H1 (cell line): ENCODE measurements around the gene DAO. TPM values are rescaled to one million over a fixed set of nuclear protein-coding genes. Genes with fewer than 3 reads are reported as not detected.

ENCODE experiments used
- CTCF ChIA-PET: fragments of 300-600 bp; sonication (Branson Sonifier 250); formaldehyde crosslinking; loops from one replicate; lab custom pipeline; 2021; ENCODE audit not compliant: partially characterized antibody; lab: Charles Lee
- POLR2A ChIA-PET: fragments of 300-600 bp; sonication (Branson Sonifier 250); formaldehyde crosslinking; loops from one replicate; lab custom pipeline; 2021; ENCODE audit warnings: inconsistent platforms; ENCODE audit not compliant: partially characterized antibody; lab: Charles Lee
- DNase-seq, 2 experiments: peaks; one replicate each; pipeline versions ENCODE4 v3.0.0 to v3.0.0-alpha.2; 2010 to 2022; ENCODE audit warnings: low spot score in 2 of 2, low read depth in 1 of 2, mixed read lengths in 1 of 2
- FAIRE-seq: peaks from 2 replicates; lab custom pipeline; 2011; peaks lifted over from hg19 to GRCh38; lab: Jason Lieb, UNC
- H2AFZ ChIP-seq: 2 replicates; pipeline ENCODE4 v1.8.1; 2012; ENCODE audit warnings: low read length, inconsistent platforms
- H2AK5ac ChIP-seq: 2 replicates; pipeline ENCODE4 v1.6.1; 2013; ENCODE audit warnings: low read depth, low read length
- H2BK120ac ChIP-seq: replicated peaks from 2 replicates; pipeline ENCODE3; 2013; ENCODE audit warnings: low read depth, low read length, inconsistent platforms
- H2BK12ac ChIP-seq: 2 replicates; pipeline ENCODE4 v1.6.1; 2013; ENCODE audit warnings: low read depth, low read length
- H2BK15ac ChIP-seq: 2 replicates; pipeline ENCODE4 v1.6.1; 2013; ENCODE audit warnings: low read length
- H2BK20ac ChIP-seq: 2 replicates; pipeline ENCODE4 v1.6.1; 2013; ENCODE audit warnings: low read length
- H2BK5ac ChIP-seq: 2 replicates; pipeline ENCODE4 v1.6.1; 2013; ENCODE audit warnings: low read depth, low read length
- H3K14ac ChIP-seq: 2 replicates; pipeline ENCODE4 v1.6.1; 2013; ENCODE audit warnings: inconsistent platforms; ENCODE audit not compliant: insufficient read length
- H3K18ac ChIP-seq: 2 replicates; pipeline ENCODE4 v1.6.1; 2013; ENCODE audit warnings: low read length; ENCODE audit errors: extremely low read depth
- H3K23ac ChIP-seq: 2 replicates; pipeline ENCODE4 v1.6.1; 2013; ENCODE audit warnings: inconsistent platforms; ENCODE audit not compliant: insufficient read length
- H3K23me2 ChIP-seq: 2 replicates; pipeline ENCODE4 v1.6.1; 2013; ENCODE audit warnings: low read depth, low read length
- H3K27ac ChIP-seq: 2 replicates; pipeline ENCODE4 v1.6.1; 2011; ENCODE audit warnings: low read depth, low read length, inconsistent platforms
- H3K27me3 ChIP-seq, 4 experiments: replicated peaks in 1 of 4; 1 replicate in 1 of 4; 2 replicates in 3 of 4; pipeline versions ENCODE4 v1.6.1 to v1.8.1; 2011 to 2013; ENCODE audit warnings: low read length in 3 of 4, mild to moderate bottlenecking in 3 of 4, inconsistent platforms in 2 of 4, mixed read lengths in 2 of 4, moderate library complexity in 1 of 4; ENCODE audit not compliant: control insufficient read depth in 3 of 4, insufficient read depth in 3 of 4; ENCODE audit errors: extremely low read depth in 1 of 4
- H3K36me3 ChIP-seq, 4 experiments: 2 replicates each; pipeline versions ENCODE4 v1.6.1 to v1.8.1; 2011 to 2013; ENCODE audit warnings: mild to moderate bottlenecking in 4 of 4, low read length in 3 of 4, moderate library complexity in 2 of 4, control low read depth in 1 of 4, inconsistent platforms in 1 of 4; ENCODE audit not compliant: insufficient read depth in 4 of 4, control insufficient read depth in 2 of 4
- H3K4ac ChIP-seq: replicated peaks from 2 replicates; pipeline ENCODE3; 2013; ENCODE audit warnings: low read length, low read depth, mixed read lengths, inconsistent platforms; ENCODE audit not compliant: insufficient read length
- H3K4me1 ChIP-seq, 4 experiments: replicated peaks in 1 of 4; 1 replicate in 1 of 4; 2 replicates in 3 of 4; pipeline versions ENCODE4 v1.6.1 to v1.8.1; 2011 to 2013; ENCODE audit warnings: low read length in 3 of 4, inconsistent platforms in 2 of 4, mixed read lengths in 1 of 4; ENCODE audit not compliant: insufficient read depth in 4 of 4, control insufficient read depth in 3 of 4
- H3K4me2 ChIP-seq, 2 experiments: 2 replicates each; pipeline versions ENCODE4 v1.6.1 to v1.8.1; 2011 to 2013; ENCODE audit warnings: low read depth in 2 of 2, low read length in 2 of 2, control low read depth in 1 of 2, inconsistent platforms in 1 of 2, mild to moderate bottlenecking in 1 of 2; ENCODE audit not compliant: insufficient read depth in 1 of 2
- H3K4me3 ChIP-seq, 4 experiments: fragments of 200-600, 300-600 bp in 1 of 4; sonication (generic), shearing (Covaris generic), sonication (Bioruptor Twin) in 1 of 4; 2 replicates each; pipeline versions ENCODE4 v1.5.1 to v1.8.1; 2011 to 2016; ENCODE audit warnings: low read length in 4 of 4, low read depth in 3 of 4, control low read depth in 2 of 4, inconsistent platforms in 2 of 4, mild to moderate bottlenecking in 2 of 4, mixed read lengths in 1 of 4, moderate library complexity in 1 of 4; ENCODE audit not compliant: insufficient read depth in 2 of 4; ENCODE audit errors: extremely low read depth in 1 of 4
- H3K56ac ChIP-seq: replicated peaks from 2 replicates; pipeline ENCODE3; 2013; ENCODE audit warnings: low read depth, mild to moderate bottlenecking, mixed read lengths, low read length, inconsistent platforms; ENCODE audit not compliant: insufficient read length
- H3K79me1 ChIP-seq: 2 replicates; pipeline ENCODE4 v1.6.1; 2013; ENCODE audit warnings: low read depth, low read length, control low read depth
- H3K79me2 ChIP-seq, 2 experiments: 2 replicates each; pipeline versions ENCODE4 v1.6.1 to v1.8.1; 2012 to 2013; ENCODE audit warnings: low read length in 2 of 2, mild to moderate bottlenecking in 2 of 2, inconsistent platforms in 1 of 2; ENCODE audit not compliant: insufficient read depth in 2 of 2, control insufficient read depth in 1 of 2
- H3K9ac ChIP-seq, 4 experiments: replicated peaks in 1 of 4; 1 replicate in 1 of 4; 2 replicates in 3 of 4; pipeline versions ENCODE4 v1.6.1 to v1.8.1; 2011 to 2013; ENCODE audit warnings: low read depth in 3 of 4, low read length in 3 of 4, control low read depth in 2 of 4, mild to moderate bottlenecking in 2 of 4, moderate library complexity in 2 of 4, inconsistent platforms in 1 of 4; ENCODE audit errors: extremely low read depth in 1 of 4
- H3K9me3 ChIP-seq, 2 experiments: 2 replicates each; pipeline versions ENCODE4 v1.6.1 to v1.8.1; 2012 to 2013; ENCODE audit warnings: mild to moderate bottlenecking in 2 of 2, moderate library complexity in 2 of 2, control low read depth in 1 of 2, inconsistent platforms in 1 of 2, low read depth in 1 of 2, low read length in 1 of 2, mixed read lengths in 1 of 2; ENCODE audit not compliant: insufficient read depth in 2 of 2
- H4K20me1 ChIP-seq, 2 experiments: replicated peaks in 1 of 2; 2 replicates each; pipeline versions ENCODE3 to v1.8.1; 2011 to 2013; ENCODE audit warnings: inconsistent platforms in 2 of 2, low read length in 2 of 2, mild to moderate bottlenecking in 1 of 2; ENCODE audit not compliant: insufficient read depth in 2 of 2, control insufficient read depth in 1 of 2
- H4K5ac ChIP-seq: 2 replicates; pipeline ENCODE4 v1.6.1; 2013; ENCODE audit warnings: low read length, low read depth, mixed read lengths, inconsistent platforms; ENCODE audit not compliant: insufficient read length
- H4K8ac ChIP-seq: 2 replicates; pipeline ENCODE4 v1.8.0; 2013; ENCODE audit warnings: mild to moderate bottlenecking, moderate library complexity, low read length, inconsistent platforms; ENCODE audit not compliant: insufficient read depth; ENCODE audit errors: extremely low read depth
- H4K91ac ChIP-seq: replicated peaks from 2 replicates; pipeline ENCODE3; 2013; ENCODE audit warnings: low read length, mixed read lengths, inconsistent platforms; ENCODE audit not compliant: insufficient read length
- ATF2 ChIP-seq: IDR thresholded peaks from 2 replicates; pipeline ENCODE4 v1.6.1; 2012; ENCODE audit warnings: low read length, inconsistent platforms
- CBX5 ChIP-seq: fragments of 300-800, 300-1000 bp; sonication (generic); IDR thresholded peaks from 2 replicates; pipeline ENCODE4 v1.7.1; 2016; ENCODE audit warnings: antibody characterized with exemption, low read length, low read depth
- CHD2 ChIP-seq: IDR thresholded peaks from 2 replicates; pipeline ENCODE4 v1.6.1; 2012; ENCODE audit warnings: low read length, improper control_type of control experiment
- CREB1 ChIP-seq: IDR thresholded peaks from 2 replicates; pipeline ENCODE4 v1.6.1; 2012; ENCODE audit warnings: inconsistent platforms
- EZH2 ChIP-seq: fragments of 200-600 bp; sonication (generic); IDR thresholded peaks from 2 replicates; pipeline ENCODE4 v1.7.1; 2012; ENCODE audit warnings: low read depth, mild to moderate bottlenecking, moderate library complexity, low read length, inconsistent platforms; ENCODE audit not compliant: severe bottlenecking
- MAFK ChIP-seq: IDR thresholded peaks from 2 replicates; pipeline ENCODE4 v1.6.1; 2012; ENCODE audit warnings: low read depth, mild to moderate bottlenecking, improper control_type of control experiment, low read length
- MAX ChIP-seq: IDR thresholded peaks from 2 replicates; pipeline ENCODE4 v1.6.1; 2012; ENCODE audit warnings: inconsistent platforms
- RBBP5 ChIP-seq: IDR thresholded peaks from 2 replicates; pipeline ENCODE4 v1.7.1; 2012; ENCODE audit warnings: low read depth, mild to moderate bottlenecking, inconsistent platforms, low read length, moderate library complexity, borderline replicate concordance
- RXRA ChIP-seq: IDR thresholded peaks from 2 replicates; pipeline ENCODE4 v1.6.1; 2011; ENCODE audit warnings: low read depth, mild to moderate bottlenecking, low read length, moderate library complexity; ENCODE audit not compliant: insufficient read depth
- SIRT6 ChIP-seq: IDR thresholded peaks from one replicate; pipeline ENCODE4 v1.7.1; 2012; ENCODE audit warnings: low read length, inconsistent platforms
- TAF7 ChIP-seq: optimal IDR thresholded peaks from 2 replicates; pipeline ENCODE3; 2011; ENCODE audit warnings: low read depth, mild to moderate bottlenecking, inconsistent platforms, low read length, moderate library complexity, borderline replicate concordance
- WGBS, 2 experiments: shearing (Covaris generic) in 1 of 2; methylation state at CpG; one replicate each; pipeline versions ENCODE4 v1.1.6 to v1.1.7; 2013 to 2015; ENCODE audit warnings: low lambda C conversion rate in 2 of 2, mixed read lengths in 2 of 2, inconsistent platforms in 1 of 2, low coverage in 1 of 2, missing lambda C conversion rate in 1 of 2; ENCODE audit not compliant: insufficient replicate concordance in 2 of 2, insufficient coverage in 1 of 2, insufficient read length in 1 of 2; ENCODE audit errors: extremely low coverage in 1 of 2, missing lambda C conversion rate in 1 of 2; 5-methylcytosine and 5-hydroxymethylcytosine counted together
- polyA plus RNA-seq, 7 experiments: library from polyadenylated mRNA; depleted of rRNA in 3 of 7; stranded (reverse) in 5 of 7; unstranded in 2 of 7; fragments of >200 nt in 5 of 7; fragments of 200-250 nt in 2 of 7; gene quantifications; 1 replicate in 5 of 7; 2 replicates in 1 of 7; 4 replicates in 1 of 7; pipeline versions ENCODE4 v1.2.1 to v1.2.3, GENCODE V29; 2011 to 2013; ENCODE audit warnings: missing spikeins in 2 of 7, mixed read lengths in 2 of 7
- total RNA-seq: library from RNA; stranded (reverse); fragmentation: NEBNext Ultra II Directional; extraction: Animal tissue kit (Norgen Biotek cat#: 25700); gene quantifications from 2 replicates; pipeline ENCODE4 v1.2.1, GENCODE V29; 2021
- TF ChIP-seq, protein P1 (sequence below): IDR thresholded peaks from 2 replicates; pipeline ENCODE4 v1.6.1; 2012; ENCODE audit warnings: inconsistent platforms

Gene DAO
- total and polyA plus RNA-seq, 2 of the 8 experiments (the other 6 are each of a cell fraction or from before 2014, with no cell fraction given), result not detected

DNA sequence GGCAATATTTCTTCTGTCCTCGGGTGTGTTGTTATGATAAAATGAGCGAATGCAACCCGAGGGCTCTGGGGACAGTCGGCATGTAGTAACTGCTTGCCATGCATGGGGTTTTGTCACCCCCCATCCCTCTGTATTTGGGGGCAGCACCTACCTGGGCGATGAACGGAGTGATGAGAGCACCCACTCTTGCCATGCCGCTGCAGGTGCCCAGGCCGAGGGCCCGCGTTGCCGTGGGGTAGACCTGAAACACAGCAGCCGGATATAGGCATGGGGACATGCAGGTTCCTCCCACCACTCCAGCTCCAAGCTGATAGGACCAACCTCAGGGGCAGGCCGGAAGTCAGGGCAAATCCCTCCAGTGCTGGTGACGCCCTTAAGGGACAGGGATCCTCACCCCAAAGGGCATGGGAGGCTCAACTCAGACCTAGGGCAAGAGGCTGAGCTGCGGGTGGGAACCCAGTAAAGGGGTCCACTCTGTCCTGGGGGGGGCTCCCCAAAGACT is 35.8 kb downstream of the DAO start:
- no peak for FAIRE-seq
- TF ChIP-seq CREB1 (no peak), SIRT6 (no peak), EZH2 (no peak), MAX (no peak), TAF7 (no peak), RBBP5 (no peak), CBX5 (no peak), ATF2 (no peak), CHD2 (no peak), RXRA (no peak), MAFK (no peak)
- TF ChIP-seq, protein P1, sequence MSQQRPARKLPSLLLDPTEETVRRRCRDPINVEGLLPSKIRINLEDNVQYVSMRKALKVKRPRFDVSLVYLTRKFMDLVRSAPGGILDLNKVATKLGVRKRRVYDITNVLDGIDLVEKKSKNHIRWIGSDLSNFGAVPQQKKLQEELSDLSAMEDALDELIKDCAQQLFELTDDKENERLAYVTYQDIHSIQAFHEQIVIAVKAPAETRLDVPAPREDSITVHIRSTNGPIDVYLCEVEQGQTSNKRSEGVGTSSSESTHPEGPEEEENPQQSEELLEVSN, result no peak

More for the DNA sequence above, 35.8 kb downstream of the DAO start:
- Histone ChIP-seq H3K56ac (no peak overlapping the region), H2AK5ac (no peak overlapping the region), H3K27me3 (no peaks in the 10 kb centered on the region), H3K79me2 (no peaks in the 10 kb centered on the region), H4K5ac (no peak overlapping the region), H3K27ac (no peak overlapping the region), H2BK20ac (no peak overlapping the region), H3K4me2 (no peak overlapping the region), H3K18ac (no peak overlapping the region), H4K91ac (no peak overlapping the region), H2AFZ (no peak overlapping the region), H2BK12ac (no peak overlapping the region), H3K4me3 (no peak overlapping the region), H4K8ac (peak overlapping the region; percentile 78; the same call in 1 of the 2 replicates), H3K23ac (no peak overlapping the region), H3K36me3 (no peaks in the 10 kb centered on the region), H3K23me2 (no peaks in the 10 kb centered on the region), H2BK15ac (no peak overlapping the region), H2BK5ac (no peak overlapping the region), H4K20me1 (no peaks in the 10 kb centered on the region), H3K79me1 (no peaks in the 10 kb centered on the region), H3K4me1 (no peaks in the 10 kb centered on the region; a peak in 1 of 7 replicates), H3K9ac (no peak overlapping the region), H2BK120ac (no peak overlapping the region), H3K9me3 (no peaks in the 10 kb centered on the region), H3K14ac (no peak overlapping the region), H3K4ac (no peak overlapping the region)
- ChIA-PET CTCF (interaction anchor here (1.5 kb wide), 2 partner anchors 30 to 35 kb away, joined by 3 to 4 read pairs; no protein-coding TSS in a partner anchor), POLR2A (no interaction called here)
- 94% methylated on average over 11 of the region's 15 CpGs; no CpG with 5 or more reads in 1 of the 2 experiments for WGBS, 2 experiments
- DNase-seq, result no peak
